ENCODE data around the gene CACYBP. TPM values are rescaled to one million over a fixed set of nuclear protein-coding genes. Genes with fewer than 3 reads are reported as not detected.

Gene CACYBP
- total RNA-seq, 1 experiment from 2014 or later, result 202 TPM

GRCh38 chr1:174957829-174958228 is 41.9 kb upstream of the CACYBP start:
- TF ChIP-seq, protein P1, sequence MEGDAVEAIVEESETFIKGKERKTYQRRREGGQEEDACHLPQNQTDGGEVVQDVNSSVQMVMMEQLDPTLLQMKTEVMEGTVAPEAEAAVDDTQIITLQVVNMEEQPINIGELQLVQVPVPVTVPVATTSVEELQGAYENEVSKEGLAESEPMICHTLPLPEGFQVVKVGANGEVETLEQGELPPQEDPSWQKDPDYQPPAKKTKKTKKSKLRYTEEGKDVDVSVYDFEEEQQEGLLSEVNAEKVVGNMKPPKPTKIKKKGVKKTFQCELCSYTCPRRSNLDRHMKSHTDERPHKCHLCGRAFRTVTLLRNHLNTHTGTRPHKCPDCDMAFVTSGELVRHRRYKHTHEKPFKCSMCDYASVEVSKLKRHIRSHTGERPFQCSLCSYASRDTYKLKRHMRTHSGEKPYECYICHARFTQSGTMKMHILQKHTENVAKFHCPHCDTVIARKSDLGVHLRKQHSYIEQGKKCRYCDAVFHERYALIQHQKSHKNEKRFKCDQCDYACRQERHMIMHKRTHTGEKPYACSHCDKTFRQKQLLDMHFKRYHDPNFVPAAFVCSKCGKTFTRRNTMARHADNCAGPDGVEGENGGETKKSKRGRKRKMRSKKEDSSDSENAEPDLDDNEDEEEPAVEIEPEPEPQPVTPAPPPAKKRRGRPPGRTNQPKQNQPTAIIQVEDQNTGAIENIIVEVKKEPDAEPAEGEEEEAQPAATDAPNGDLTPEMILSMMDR (conservative IDR thresholded peaks at IDR 0.05), result no peak
- Mint-ChIP-seq H3K9me3 (no peaks in the 10 kb centered on the region), H3K4me3 (no peak overlapping the region), H3K27ac (peak overlapping the region in 1 of 3 experiments; percentile 37; a peak in 1 of 7 replicates), H3K36me3 (ENCODE audit: insufficient read depth in 1 of 3, low read depth in 3 of 3) (peaks cover 16 to 57% (median 46%) of the 10 kb centered on the region in 3 experiments; a peak in 6 of 7 replicates), H3K4me1 (peaks cover 15 to 19% of the 10 kb centered on the region in 2 experiments), H3K27me3 (ENCODE audit: low read depth) (no peaks in the 10 kb centered on the region)
- Histone ChIP-seq H4K5ac (ENCODE audit: insufficient read length, low read depth, low read length) (no peak overlapping the region), H4K20me1 (ENCODE audit: control insufficient read depth, insufficient read depth, insufficient read length) (no peaks in the 10 kb centered on the region), H3K14ac (ENCODE audit: insufficient read depth, low read length) (no peak overlapping the region), H3K4me2 (ENCODE audit: insufficient read depth, insufficient read length, low read length) (no peak overlapping the region), H3K4me1 (ENCODE audit: insufficient read depth, low read length) (no peaks in the 10 kb centered on the region; the same call in 1 of the 2 replicates), H4K8ac (replicated peaks; ENCODE audit: insufficient read length, low read depth, low read length) (no peak overlapping the region), H3K56ac (ENCODE audit: insufficient read length, low read depth, low read length) (no peak overlapping the region), H2AK5ac (ENCODE audit: insufficient read length, low read length) (no peak overlapping the region), H2BK20ac (ENCODE audit: low read depth, low read length, poor library complexity, severe bottlenecking) (no peak overlapping the region), H2BK120ac (ENCODE audit: low read depth, low read length, poor library complexity, severe bottlenecking) (no peak overlapping the region), H2AFZ (ENCODE audit: low read length) (no peak overlapping the region), H2BK15ac (ENCODE audit: low read depth, low read length) (no peak overlapping the region), H3K79me2 (ENCODE audit: insufficient read depth, low read length) (no peaks in the 10 kb centered on the region), H3K23me2 (ENCODE audit: insufficient read length, low read depth, low read length, poor library complexity, severe bottlenecking) (no peaks in the 10 kb centered on the region), H3K23ac (ENCODE audit: insufficient read length, low read depth, low read length) (no peak overlapping the region), H3K27me3 (ENCODE audit: insufficient read depth, low read length) (no peaks in the 10 kb centered on the region), H3T11ph (ENCODE audit: low read length) (no peak overlapping the region), H2BK5ac (ENCODE audit: insufficient read length, low read length) (no peak overlapping the region), H2BK12ac (ENCODE audit: insufficient read length, low read depth, low read length) (no peak overlapping the region), H3K18ac (ENCODE audit: insufficient read length, low read depth, low read length) (no peak overlapping the region), H3K9me3 (ENCODE audit: control insufficient read depth, low read depth, low read length) (no peaks in the 10 kb centered on the region), H3K9ac (ENCODE audit: extremely low read depth, insufficient read length, low read length) (no peak overlapping the region), H3K27ac (ENCODE audit: insufficient read length, low read depth, low read length) (no peak overlapping the region), H3K4ac (ENCODE audit: low read depth, low read length) (no peak overlapping the region), H3K79me1 (ENCODE audit: insufficient read depth, low read depth, low read length, poor library complexity, severe bottlenecking) (no peaks in the 10 kb centered on the region), H4K91ac (ENCODE audit: insufficient read length, low read depth, low read length) (no peak overlapping the region)
- no peak for DNase-seq

Measured in H9 (cell line).